ENCODE data around the gene ASCL1. TPM values are rescaled to one million over a fixed set of nuclear protein-coding genes. Genes with fewer than 3 reads are reported as not detected.

ASCL1 gene
- total RNA-seq, 2 donors from 2014 or later = not detected

DNA sequence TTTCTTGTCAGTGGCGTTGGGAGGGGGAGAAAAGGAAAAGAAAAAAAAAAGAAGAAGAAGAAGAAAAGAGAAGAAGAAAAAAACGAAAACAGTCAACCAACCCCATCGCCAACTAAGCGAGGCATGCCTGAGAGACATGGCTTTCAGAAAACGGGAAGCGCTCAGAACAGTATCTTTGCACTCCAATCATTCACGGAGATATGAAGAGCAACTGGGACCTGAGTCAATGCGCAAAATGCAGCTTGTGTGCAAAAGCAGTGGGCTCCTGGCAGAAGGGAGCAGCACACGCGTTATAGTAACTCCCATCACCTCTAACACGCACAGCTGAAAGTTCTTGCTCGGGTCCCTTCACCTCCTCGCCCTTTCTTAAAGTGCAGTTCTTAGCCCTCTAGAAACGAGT lies 1.9 kb downstream of the ASCL1 start:
- peaks cover 5% of the 10 kb centered on the region for H3K4me1 Mint-ChIP-seq
- no peak for ATAC-seq (replicated peaks)
- peak overlapping the region; percentile 30 for H3K4me3 Mint-ChIP-seq
- H3K36me3 Mint-ChIP-seq (ENCODE audit: low read depth) = no peaks in the 10 kb centered on the region
- no peak overlapping the region for H3K27ac Mint-ChIP-seq
- H3K27me3 Mint-ChIP-seq = peaks cover 75% of the 10 kb centered on the region
- H3K9me3 Mint-ChIP-seq = peaks cover 10% of the 10 kb centered on the region

DNA sequence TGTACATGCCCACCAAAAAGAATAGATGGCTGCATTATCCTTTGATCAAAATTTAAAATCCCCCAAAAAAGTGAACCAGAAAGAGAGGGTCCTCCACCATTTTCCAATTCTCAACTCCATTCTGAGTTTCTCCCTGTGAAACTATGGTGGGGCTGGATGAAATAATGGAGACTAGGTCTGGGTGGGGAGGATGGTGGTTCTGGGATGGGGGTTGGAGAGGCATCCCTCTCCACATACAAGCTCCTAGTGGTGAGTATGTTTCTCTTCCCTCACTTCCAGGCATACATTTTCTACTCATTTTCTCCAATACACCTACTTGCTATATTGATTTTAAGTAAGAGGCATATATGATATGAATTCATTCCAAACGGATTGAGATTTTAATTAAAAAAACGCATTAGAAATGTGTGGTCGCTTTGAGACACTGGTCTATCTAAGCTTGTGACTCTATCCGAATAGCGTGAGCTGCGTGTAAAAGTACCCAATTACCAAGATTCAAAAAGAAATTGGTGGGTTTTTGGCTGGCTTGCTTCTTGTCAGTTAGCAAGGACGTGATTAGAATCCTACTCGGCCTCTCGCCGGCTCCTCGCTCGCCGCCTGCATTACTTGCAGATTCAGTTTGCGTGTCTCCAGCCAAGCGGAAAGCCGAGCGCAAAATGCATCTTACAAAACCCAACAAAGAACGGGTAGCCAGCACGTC lies 3.4 kb downstream of the ASCL1 start:
- Mint-ChIP-seq H3K9me3 (peaks cover 10% of the 10 kb centered on the region), H3K4me3 (no peak overlapping the region), H3K36me3 (ENCODE audit: low read depth) (no peaks in the 10 kb centered on the region), H3K27me3 (peaks cover 74% of the 10 kb centered on the region), H3K27ac (no peak overlapping the region), H3K4me1 (peaks cover 13% of the 10 kb centered on the region)
- no peak for ATAC-seq (replicated peaks)

DNA sequence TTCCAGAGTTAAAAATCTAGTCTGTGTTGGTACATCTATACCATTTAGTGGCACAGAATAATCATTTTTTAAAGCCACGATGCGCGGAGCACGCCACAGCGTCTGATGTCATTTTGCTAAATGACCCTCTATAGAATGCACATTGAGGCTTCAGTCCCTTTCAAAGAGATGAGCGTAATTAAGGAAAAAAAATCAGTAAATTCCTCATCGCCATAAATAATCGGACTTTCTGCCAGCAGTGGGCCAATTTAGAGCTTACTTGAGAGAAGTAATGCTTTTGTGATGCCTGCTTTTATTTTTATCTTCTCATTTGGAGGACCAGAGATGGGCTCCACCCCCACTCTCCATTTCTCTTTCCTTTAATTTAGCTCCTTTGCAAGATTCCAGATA lies 4.0 kb downstream of the ASCL1 start:
- peaks cover 14% of the 10 kb centered on the region for H3K4me1 Mint-ChIP-seq
- H3K36me3 Mint-ChIP-seq (ENCODE audit: low read depth) = no peaks in the 10 kb centered on the region

DNA sequence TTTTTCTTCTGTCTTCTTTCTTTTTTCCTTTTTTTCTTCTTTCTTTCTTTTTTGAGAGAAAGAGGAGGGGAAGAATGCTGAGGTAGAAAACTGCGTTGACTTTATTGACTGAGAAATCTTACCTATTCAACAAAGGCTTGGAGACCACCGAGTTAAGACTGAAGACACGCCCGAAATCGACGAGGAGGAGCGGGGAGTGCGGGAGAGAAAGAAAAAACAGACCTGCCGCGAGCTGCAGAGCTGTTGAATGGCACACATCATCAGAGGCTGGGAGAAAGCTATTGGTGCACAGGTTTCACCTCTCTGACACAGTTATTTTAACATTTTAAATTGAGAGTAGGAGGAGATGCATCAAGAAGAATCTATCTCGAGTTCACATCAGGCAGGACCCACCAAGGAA lies 5.1 kb downstream of the ASCL1 start:
- ATAC-seq (replicated peaks) = no peak
- Mint-ChIP-seq H3K4me3 (peak overlapping the region; percentile 24), H3K36me3 (ENCODE audit: low read depth) (no peaks in the 10 kb centered on the region), H3K27me3 (peaks cover 75% of the 10 kb centered on the region), H3K27ac (no peak overlapping the region), H3K4me1 (peaks cover 9% of the 10 kb centered on the region), H3K9me3 (peaks cover 10% of the 10 kb centered on the region)

More for the DNA sequence above, 4.0 kb downstream of the ASCL1 start:
- H3K27ac Mint-ChIP-seq = no peak overlapping the region
- peaks cover 10% of the 10 kb centered on the region for H3K9me3 Mint-ChIP-seq
- H3K4me3 Mint-ChIP-seq = no peak overlapping the region
- no peak for ATAC-seq (replicated peaks)
- peaks cover 74% of the 10 kb centered on the region for H3K27me3 Mint-ChIP-seq

DNA sequence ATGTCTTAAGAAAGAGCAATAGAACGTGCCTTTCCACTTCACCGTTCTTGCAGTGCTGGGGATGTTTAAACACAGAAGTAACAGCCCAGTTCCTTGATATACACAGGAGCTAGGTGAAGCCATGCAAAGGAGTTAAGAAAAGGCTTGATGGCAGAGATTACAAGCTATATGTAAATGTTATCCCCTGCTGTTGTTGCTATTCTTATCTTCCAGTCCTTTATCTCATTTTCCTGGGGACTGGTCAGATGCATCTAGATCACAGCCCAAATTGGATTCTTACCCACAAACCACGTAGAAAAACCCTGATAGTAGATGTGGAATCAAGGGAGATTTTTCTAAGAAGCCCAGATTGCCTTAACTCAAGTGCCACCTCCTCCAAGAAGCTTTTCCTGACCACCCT lies 5.5 kb downstream of the ASCL1 start:
- Mint-ChIP-seq H3K27me3 (peaks cover 79% of the 10 kb centered on the region), H3K36me3 (ENCODE audit: low read depth) (no peaks in the 10 kb centered on the region), H3K27ac (no peak overlapping the region), H3K9me3 (peaks cover 10% of the 10 kb centered on the region), H3K4me1 (peaks cover 9% of the 10 kb centered on the region), H3K4me3 (no peak overlapping the region)
- no peak for ATAC-seq (replicated peaks)

DNA sequence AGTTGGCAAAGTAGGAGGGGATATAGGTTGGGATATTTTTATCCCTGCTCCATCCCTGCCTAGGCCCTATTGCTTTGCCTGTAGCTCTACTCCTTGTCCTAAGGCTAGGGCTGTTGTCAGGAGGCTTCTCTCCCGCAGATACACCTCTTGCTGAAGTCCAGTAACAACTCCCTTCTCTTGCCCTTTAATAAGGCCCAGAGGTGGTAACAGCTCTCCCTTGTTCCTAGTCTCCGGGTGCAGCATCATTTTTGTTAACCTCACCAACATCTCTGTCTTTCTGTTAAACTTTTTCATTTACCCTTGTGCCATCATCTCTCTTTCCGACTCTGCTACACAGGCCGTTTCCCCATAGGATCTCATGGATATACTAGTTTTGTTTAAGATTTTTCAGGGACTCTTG lies 6.3 kb downstream of the ASCL1 start:
- no peak for ATAC-seq (replicated peaks)
- Mint-ChIP-seq H3K9me3 (peaks cover 10% of the 10 kb centered on the region), H3K27me3 (peaks cover 77% of the 10 kb centered on the region), H3K4me1 (peaks cover 9% of the 10 kb centered on the region), H3K27ac (no peak overlapping the region), H3K4me3 (no peak overlapping the region), H3K36me3 (ENCODE audit: low read depth) (no peaks in the 10 kb centered on the region)

DNA sequence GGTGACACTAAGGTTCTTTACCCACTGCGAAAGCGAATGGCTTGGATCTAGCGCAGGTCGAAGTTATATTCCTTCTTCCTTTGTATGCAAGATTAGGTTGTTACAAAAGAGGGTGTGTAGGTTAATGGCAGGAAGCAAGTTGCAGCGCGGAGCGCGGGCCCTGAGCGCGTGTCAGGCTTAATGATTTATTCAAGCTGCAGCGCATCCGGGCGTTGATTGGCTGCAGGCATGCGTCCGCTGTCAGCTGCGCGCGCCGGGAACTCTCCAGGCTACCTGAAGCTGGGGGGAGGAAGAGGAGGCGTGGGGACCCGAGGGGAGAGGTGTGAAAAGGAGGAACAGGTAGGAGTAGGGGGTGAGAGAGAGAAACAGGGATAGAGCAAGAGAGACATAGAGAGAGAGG lies 7.4 kb downstream of the ASCL1 start:
- peaks cover 10% of the 10 kb centered on the region for H3K9me3 Mint-ChIP-seq
- peaks cover 71% of the 10 kb centered on the region for H3K27me3 Mint-ChIP-seq
- no peak for ATAC-seq (replicated peaks)
- H3K36me3 Mint-ChIP-seq (ENCODE audit: low read depth) = no peaks in the 10 kb centered on the region
- peaks cover 9% of the 10 kb centered on the region for H3K4me1 Mint-ChIP-seq
- peak overlapping the region; percentile 54 for H3K4me3 Mint-ChIP-seq
- no peak overlapping the region for H3K27ac Mint-ChIP-seq

DNA sequence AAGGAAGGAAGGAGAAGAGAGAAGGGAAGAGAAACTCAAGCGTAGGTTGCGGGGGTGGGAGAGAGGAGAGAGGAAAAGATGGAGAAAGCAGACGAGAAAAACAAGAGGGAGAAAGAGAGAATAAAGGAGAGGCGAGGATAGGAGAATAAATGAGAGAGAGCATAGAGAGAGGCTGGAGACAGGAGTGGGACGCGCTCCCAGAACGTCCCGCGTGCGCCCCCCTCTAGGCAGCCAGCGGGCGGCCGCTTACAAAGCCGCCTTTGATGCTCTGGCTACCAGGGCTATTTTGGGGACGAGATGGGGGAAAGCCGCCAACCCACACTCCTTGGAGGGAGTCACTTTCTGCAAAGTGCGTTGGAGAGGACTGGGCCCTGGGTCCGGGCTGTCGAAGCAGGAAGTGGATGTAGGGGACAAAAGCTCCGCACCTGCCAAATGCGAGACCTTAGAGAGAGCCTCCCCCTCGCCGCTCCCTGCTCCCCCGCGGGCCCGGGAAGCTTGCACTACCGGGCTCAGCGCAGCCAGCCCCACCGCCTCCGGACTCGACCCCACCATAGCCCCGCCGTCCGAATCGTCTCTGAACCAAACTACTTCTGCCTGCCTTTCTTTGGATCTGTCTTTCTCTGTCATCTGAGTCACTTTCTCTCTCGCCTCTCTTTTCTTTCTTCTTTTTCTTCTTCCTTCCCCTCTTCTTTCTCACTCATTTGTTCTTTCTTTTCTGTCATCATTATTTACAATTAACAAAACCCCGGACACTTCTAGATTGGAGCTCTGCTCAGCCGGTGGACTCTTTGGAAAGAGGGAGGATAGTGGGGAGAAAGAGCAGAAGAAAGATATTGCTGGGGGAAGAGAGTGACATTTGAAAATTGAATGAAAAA lies 8.0 kb downstream of the ASCL1 start:
- peaks cover 68% of the 10 kb centered on the region for H3K27me3 Mint-ChIP-seq
- ATAC-seq (replicated peaks) = no peak
- no peaks in the 10 kb centered on the region for H3K36me3 Mint-ChIP-seq (ENCODE audit: low read depth)
- H3K4me1 Mint-ChIP-seq = peaks cover 9% of the 10 kb centered on the region
- H3K9me3 Mint-ChIP-seq = peaks cover 10% of the 10 kb centered on the region
- peak overlapping the region; percentile 54 for H3K4me3 Mint-ChIP-seq
- no peak overlapping the region for H3K27ac Mint-ChIP-seq

DNA sequence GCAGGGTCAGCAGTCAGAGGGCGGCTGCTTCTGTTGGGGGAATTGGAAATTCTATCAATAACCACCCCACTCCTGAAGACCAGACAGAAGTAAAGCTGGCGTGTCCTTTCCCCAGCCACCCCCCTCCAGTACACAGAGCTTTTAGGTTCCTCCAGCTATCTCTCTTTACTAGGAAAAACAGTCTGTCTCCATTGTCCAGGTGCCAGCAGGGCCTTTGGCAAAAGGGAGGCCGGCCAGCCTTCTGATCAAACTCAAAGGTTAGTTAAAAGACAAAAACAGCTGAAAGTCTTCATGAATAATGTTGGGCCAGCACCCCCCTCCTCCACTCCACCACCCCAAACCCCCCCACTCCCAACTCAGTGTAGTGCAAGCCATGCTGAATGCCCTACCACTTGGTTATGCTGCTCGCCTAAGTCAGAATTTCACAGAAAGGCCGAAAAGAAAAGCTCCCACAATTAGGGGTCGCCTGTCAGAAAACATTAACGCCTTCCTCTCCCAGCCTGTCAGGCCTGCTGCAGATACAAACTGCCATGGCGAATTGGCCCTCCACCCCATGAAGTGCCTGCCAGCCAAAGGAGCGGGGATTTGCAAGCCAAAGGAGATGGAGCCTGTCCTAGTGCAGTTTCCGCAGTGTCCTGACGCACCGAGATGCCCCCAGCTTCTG lies 8.9 kb downstream of the ASCL1 start:
- ATAC-seq (replicated peaks) = no peak
- Mint-ChIP-seq H3K4me3 (peak overlapping the region; percentile 54), H3K27ac (no peak overlapping the region)

DNA sequence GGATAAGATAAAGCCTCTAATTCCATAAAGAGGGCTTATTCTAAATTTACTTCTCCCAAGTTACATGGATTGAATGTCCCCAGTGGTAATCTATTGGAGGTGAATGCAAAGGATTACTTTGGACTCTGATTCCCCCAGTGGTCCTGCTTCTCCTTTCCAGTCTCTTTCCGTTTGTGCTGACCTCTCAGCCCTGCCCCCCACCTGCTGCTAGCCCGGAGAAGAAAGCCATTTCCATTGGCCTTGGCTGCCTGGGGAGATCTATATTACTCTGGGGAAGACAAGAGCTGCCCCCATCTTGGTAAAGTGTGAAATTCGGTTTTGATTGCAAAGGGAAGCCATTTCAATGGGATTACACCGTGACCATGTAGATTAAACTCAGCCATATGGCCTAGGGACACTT lies 13.3 kb downstream of the ASCL1 start:
- Mint-ChIP-seq H3K27ac (no peak overlapping the region), H3K4me3 (no peak overlapping the region), H3K36me3 (ENCODE audit: low read depth) (no peaks in the 10 kb centered on the region), H3K27me3 (peaks cover 36% of the 10 kb centered on the region), H3K4me1 (peaks cover 3% of the 10 kb centered on the region), H3K9me3 (peaks cover 3% of the 10 kb centered on the region)
- no peak for ATAC-seq (replicated peaks)

More for the DNA sequence above, 8.9 kb downstream of the ASCL1 start:
- Mint-ChIP-seq H3K36me3 (ENCODE audit: low read depth) (no peaks in the 10 kb centered on the region), H3K9me3 (peaks cover 10% of the 10 kb centered on the region), H3K4me1 (peaks cover 9% of the 10 kb centered on the region), H3K27me3 (peaks cover 68% of the 10 kb centered on the region)

DNA sequence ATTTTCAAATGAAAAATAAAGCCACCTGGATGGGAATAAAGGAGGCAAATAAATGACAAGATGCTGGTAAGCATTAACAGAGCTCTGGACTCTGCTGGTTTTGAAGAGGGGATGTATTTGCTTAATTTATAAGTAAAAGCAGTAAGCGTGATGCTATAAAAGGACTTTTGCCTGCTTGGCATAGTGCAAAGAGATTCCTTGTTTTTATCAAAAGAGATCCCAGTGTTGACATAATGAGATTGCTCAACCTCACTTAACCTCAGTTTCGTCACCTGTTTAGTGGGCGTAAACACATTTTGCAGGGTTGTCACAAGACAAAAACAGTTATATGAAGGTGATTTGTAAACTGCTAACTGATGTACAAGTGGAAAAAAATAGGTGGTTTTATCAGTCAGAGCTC lies 13.8 kb downstream of the ASCL1 start:
- Mint-ChIP-seq H3K27ac (no peak overlapping the region), H3K36me3 (ENCODE audit: low read depth) (no peaks in the 10 kb centered on the region), H3K9me3 (peaks cover 3% of the 10 kb centered on the region), H3K4me1 (no peaks in the 10 kb centered on the region), H3K27me3 (peaks cover 34% of the 10 kb centered on the region), H3K4me3 (no peak overlapping the region)
- no peak for ATAC-seq (replicated peaks)

DNA sequence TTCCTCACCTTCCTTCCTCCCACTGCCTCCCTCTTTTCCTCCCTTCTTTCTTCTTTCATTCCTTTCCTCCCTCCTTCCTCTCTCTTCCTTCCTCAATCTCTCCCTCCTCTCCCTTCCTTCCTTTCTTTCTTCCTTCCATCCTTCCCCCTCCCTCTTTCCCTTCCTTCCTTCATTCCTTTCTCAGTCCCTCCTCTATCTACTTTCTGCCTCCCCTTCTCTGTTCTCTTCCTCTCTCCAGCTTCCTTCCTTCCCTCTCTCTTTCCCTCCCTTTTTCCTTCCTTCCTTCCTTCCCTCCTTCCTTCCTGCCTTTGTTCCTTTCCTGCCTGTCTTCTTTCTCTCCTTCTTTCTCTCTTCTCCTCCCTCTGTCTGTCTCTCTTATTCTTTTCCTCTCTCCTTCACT lies 16.1 kb downstream of the ASCL1 start:
- Mint-ChIP-seq H3K27me3 (peaks cover 20% of the 10 kb centered on the region), H3K4me1 (no peaks in the 10 kb centered on the region), H3K9me3 (peaks cover 3% of the 10 kb centered on the region), H3K4me3 (no peak overlapping the region), H3K36me3 (ENCODE audit: low read depth) (no peaks in the 10 kb centered on the region), H3K27ac (no peak overlapping the region)
- no peak for ATAC-seq (replicated peaks)

DNA sequence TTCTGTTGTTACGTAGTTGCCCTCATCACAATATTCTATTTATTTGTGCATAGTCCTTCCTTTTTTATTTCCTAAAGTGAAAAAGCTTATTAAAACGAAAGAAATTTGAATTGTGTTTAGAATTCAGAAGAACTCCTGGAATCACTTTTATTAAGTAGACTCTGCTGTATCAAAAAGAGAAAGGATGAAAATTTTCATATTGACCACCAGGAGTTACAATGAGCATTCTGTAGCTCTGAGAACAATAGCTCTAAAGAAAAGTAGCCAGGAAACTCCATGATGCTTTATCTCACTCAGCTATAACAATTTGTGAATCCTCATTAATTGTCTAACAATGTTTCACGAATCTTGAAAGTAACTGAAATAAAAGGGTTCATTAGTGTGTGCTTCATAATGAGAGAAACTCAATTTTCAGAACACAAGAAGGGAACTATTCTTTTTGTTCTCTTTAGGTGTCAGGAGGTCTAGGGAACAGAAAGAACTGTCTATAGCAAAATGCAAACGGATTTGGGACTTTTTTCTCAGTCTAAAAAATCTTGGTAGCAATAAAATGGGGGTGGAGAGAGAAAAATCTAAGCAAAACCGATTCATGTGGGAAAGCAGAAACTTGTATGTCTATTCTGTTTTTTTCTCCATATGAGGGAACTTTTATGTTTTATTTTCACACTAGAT lies 19.3 kb downstream of the ASCL1 start:
- ATAC-seq (replicated peaks) = no peak
- no peak overlapping the region for H3K27ac Mint-ChIP-seq
- no peaks in the 10 kb centered on the region for H3K4me1 Mint-ChIP-seq
- H3K36me3 Mint-ChIP-seq (ENCODE audit: low read depth) = no peaks in the 10 kb centered on the region
- H3K27me3 Mint-ChIP-seq = peaks cover 8% of the 10 kb centered on the region
- peaks cover 3% of the 10 kb centered on the region for H3K9me3 Mint-ChIP-seq
- H3K4me3 Mint-ChIP-seq = no peak overlapping the region

DNA sequence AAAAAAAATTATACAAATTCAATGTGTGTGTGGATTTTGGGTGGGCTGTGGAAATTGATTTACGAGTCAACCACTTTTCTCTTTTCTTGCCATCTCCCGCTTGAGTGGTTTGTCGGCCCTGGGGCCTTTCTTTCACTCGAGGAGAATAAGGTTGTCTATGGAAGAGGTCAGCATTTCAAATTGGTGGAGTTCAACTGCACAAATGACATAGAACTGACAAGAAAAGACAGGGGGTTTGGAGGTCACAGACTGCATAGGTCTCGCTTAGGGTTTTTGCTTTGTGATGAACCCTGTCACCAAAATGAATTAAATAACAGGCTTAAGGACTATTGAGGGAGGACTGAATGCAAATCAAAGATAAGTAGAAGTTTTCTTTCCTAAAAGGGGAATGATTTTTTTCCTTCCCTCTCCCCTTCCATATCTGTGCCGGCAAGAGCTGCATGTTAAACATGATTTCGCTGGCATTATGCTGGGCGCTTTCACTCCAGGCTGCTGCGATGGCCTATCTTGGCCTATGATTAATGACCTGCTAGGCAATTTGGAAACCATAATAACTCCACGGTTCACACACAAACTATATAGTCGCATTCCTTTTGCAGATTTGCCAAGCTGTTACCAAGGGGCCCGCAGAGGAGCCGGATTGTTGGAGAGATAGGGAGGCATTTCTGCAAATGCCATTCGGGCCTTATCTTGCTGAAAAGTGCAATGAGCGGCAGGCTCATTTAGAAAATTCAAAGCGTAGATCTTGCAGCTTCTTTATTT lies 20.7 kb downstream of the ASCL1 start:
- no peaks in the 10 kb centered on the region for H3K4me1 Mint-ChIP-seq
- H3K4me3 Mint-ChIP-seq = no peak overlapping the region
- H3K27ac Mint-ChIP-seq = no peak overlapping the region
- no peak for ATAC-seq (replicated peaks)
- H3K36me3 Mint-ChIP-seq (ENCODE audit: low read depth) = no peaks in the 10 kb centered on the region
- H3K27me3 Mint-ChIP-seq = peaks cover 4% of the 10 kb centered on the region
- peaks cover 3% of the 10 kb centered on the region for H3K9me3 Mint-ChIP-seq
